NCI-H1092 (cell line): Measurements from ENCODE around the gene RGS16.
A peak's percentile ranks its signal among the peaks of the same experiment; 100 is the strongest.
"Not testable (repeated sequence)": the region's sequence is repeated elsewhere in the genome, so short reads cannot be mapped to it uniquely, and the experiment has no call there.

Source experiments
- DNase-seq: peaks from one replicate; lab custom pipeline; 2025; lab: John Stamatoyannopoulos, UW

RGS16 gene

GRCh38 chr1:182604175-182605164 lies at the start of gene RGS16:
Gene RGS16 (minus strand): TSS chr1:182604389. CDS start chr1:182604259, 130 bp downstream.
- DNase-seq, result peak; percentile 96

- no peak for DNase-seq
Observed at GRCh38 chr1:182653986-182654385, 49.8 kb upstream of the RGS16 start.

GRCh38 chr1:182652933-182653332 lies 48.7 kb upstream of the RGS16 start:
- no peak for DNase-seq

GRCh38 chr1:182651339-182651724 lies 47.1 kb upstream of the RGS16 start:
- no peak for DNase-seq

GRCh38 chr1:182650678-182651338 lies 46.6 kb upstream of the RGS16 start:
- no peak for DNase-seq

- no peak for DNase-seq
Observed at GRCh38 chr1:182649041-182649440, 44.9 kb upstream of the RGS16 start.

- no peak for DNase-seq
Observed at GRCh38 chr1:182646739-182647138, 42.5 kb upstream of the RGS16 start.

GRCh38 chr1:182644886-182645285 lies 40.7 kb upstream of the RGS16 start:
- no peak for DNase-seq

- no peak for DNase-seq
Observed at GRCh38 chr1:182643699-182644098, 39.5 kb upstream of the RGS16 start.

GRCh38 chr1:182642461-182642860 lies 38.3 kb upstream of the RGS16 start:
- DNase-seq, result no peak

- peak; percentile 17 for DNase-seq
Observed at GRCh38 chr1:182641561-182641960, 37.4 kb upstream of the RGS16 start.

GRCh38 chr1:182639330-182639729 lies 35.1 kb upstream of the RGS16 start:
- DNase-seq, result no peak

- no peak for DNase-seq
Observed at GRCh38 chr1:182637769-182638168, 33.6 kb upstream of the RGS16 start.

GRCh38 chr1:182635871-182636270 lies 31.7 kb upstream of the RGS16 start:
- no peak for DNase-seq

GRCh38 chr1:182634306-182635072 lies 30.3 kb upstream of the RGS16 start:
- DNase-seq, result peak; percentile 61

- peak; percentile 91 for DNase-seq
Observed at GRCh38 chr1:182633657-182634281, 29.6 kb upstream of the RGS16 start.

- no peak for DNase-seq
Observed at GRCh38 chr1:182633031-182633430, 28.8 kb upstream of the RGS16 start.

GRCh38 chr1:182632441-182632857 lies 28.3 kb upstream of the RGS16 start:
- not testable (repeated sequence) for DNase-seq

GRCh38 chr1:182631954-182632353 lies 27.8 kb upstream of the RGS16 start:
- no peak for DNase-seq

GRCh38 chr1:182631053-182631677 lies 27.0 kb upstream of the RGS16 start:
- no peak for DNase-seq

- no peak for DNase-seq
Observed at GRCh38 chr1:182630586-182630985, 26.4 kb upstream of the RGS16 start.
